ENCODE measurements around the gene H2BK1.

Gene H2BK1

GRCh38 chr7:151210087-151210854 is at the start of gene H2BK1:
Gene H2BK1 (minus strand): TSS chr7:151210488. CDS start chr7:151210318, 170 bp downstream.
- no peak for DNase-seq (ENCODE audit: low spot score)

- no peak for DNase-seq (ENCODE audit: low spot score)
Observed at GRCh38 chr7:151257990-151258389, 47.7 kb upstream of the H2BK1 start.

GRCh38 chr7:151256410-151257045 is 46.2 kb upstream of the H2BK1 start:
- DNase-seq (ENCODE audit: low spot score), result no peak

GRCh38 chr7:151255390-151255789 is 45.1 kb upstream of the H2BK1 start:
- no peak for DNase-seq (ENCODE audit: low spot score)

GRCh38 chr7:151254851-151255250 is 44.6 kb upstream of the H2BK1 start:
- no peak for DNase-seq (ENCODE audit: low spot score)

- DNase-seq (ENCODE audit: low spot score), result no peak
Observed at GRCh38 chr7:151254316-151254715, 44.0 kb upstream of the H2BK1 start.

- DNase-seq (ENCODE audit: low spot score), result no peak
Observed at GRCh38 chr7:151252961-151253711, 42.8 kb upstream of the H2BK1 start.

- DNase-seq (ENCODE audit: low spot score), result no peak
Observed at GRCh38 chr7:151252561-151252835, 42.2 kb upstream of the H2BK1 start.

- DNase-seq (ENCODE audit: low spot score), result peak; percentile 90
Observed at GRCh38 chr7:151251689-151252560, 41.6 kb upstream of the H2BK1 start.

GRCh38 chr7:151251328-151251688 is 41.0 kb upstream of the H2BK1 start:
- DNase-seq (ENCODE audit: low spot score), result no peak

GRCh38 chr7:151250181-151251132 is 40.2 kb upstream of the H2BK1 start:
- no peak for DNase-seq (ENCODE audit: low spot score)

- no peak for DNase-seq (ENCODE audit: low spot score)
Observed at GRCh38 chr7:151249732-151250072, 39.4 kb upstream of the H2BK1 start.

- no peak for DNase-seq (ENCODE audit: low spot score)
Observed at GRCh38 chr7:151249034-151249731, 38.9 kb upstream of the H2BK1 start.

- peak; percentile 86 for DNase-seq (ENCODE audit: low spot score)
Observed at GRCh38 chr7:151248346-151249033, 38.2 kb upstream of the H2BK1 start, which contains the start of gene SMARCD3. Gene SMARCD3 (minus strand): TSS chr7:151248694. CDS start chr7:151248562, 132 bp downstream.

- no peak for DNase-seq (ENCODE audit: low spot score)
Observed at GRCh38 chr7:151247611-151248345, 37.5 kb upstream of the H2BK1 start.

- DNase-seq (ENCODE audit: low spot score), result no peak
Observed at GRCh38 chr7:151246851-151247580, 36.7 kb upstream of the H2BK1 start.

- DNase-seq (ENCODE audit: low spot score), result no peak
Observed at GRCh38 chr7:151246102-151246850, 36.0 kb upstream of the H2BK1 start.

Measured in left forelimb (tissue), 1 donor.